PFSK-1 (cell line): ENCODE results near the gene STMN1.

Experiments
- POLR2AphosphoS5 ChIP-seq: IDR thresholded peaks from 2 replicates; pipeline ENCODE4 v1.6.1; 2012; ENCODE audit warnings: low read depth, mild to moderate bottlenecking, control low read depth, low read length, moderate library complexity
- TAF1 ChIP-seq: IDR thresholded peaks from 2 replicates; pipeline ENCODE4 v1.6.1; 2012; ENCODE audit warnings: low read length, control low read depth, borderline replicate concordance; ENCODE audit not compliant: insufficient read depth
- TF ChIP-seq, protein P1 (sequence below), 2 experiments: IDR thresholded peaks; 2 replicates each; pipeline versions ENCODE4 v1.6.1 to v1.8.0; 2011 to 2012; ENCODE audit warnings: low read depth in 2 of 2, low read length in 2 of 2, control low read depth in 1 of 2, inconsistent platforms in 1 of 2, mild to moderate bottlenecking in 1 of 2, moderate library complexity in 1 of 2; ENCODE audit not compliant: insufficient read depth in 1 of 2

- TF ChIP-seq, protein P1, sequence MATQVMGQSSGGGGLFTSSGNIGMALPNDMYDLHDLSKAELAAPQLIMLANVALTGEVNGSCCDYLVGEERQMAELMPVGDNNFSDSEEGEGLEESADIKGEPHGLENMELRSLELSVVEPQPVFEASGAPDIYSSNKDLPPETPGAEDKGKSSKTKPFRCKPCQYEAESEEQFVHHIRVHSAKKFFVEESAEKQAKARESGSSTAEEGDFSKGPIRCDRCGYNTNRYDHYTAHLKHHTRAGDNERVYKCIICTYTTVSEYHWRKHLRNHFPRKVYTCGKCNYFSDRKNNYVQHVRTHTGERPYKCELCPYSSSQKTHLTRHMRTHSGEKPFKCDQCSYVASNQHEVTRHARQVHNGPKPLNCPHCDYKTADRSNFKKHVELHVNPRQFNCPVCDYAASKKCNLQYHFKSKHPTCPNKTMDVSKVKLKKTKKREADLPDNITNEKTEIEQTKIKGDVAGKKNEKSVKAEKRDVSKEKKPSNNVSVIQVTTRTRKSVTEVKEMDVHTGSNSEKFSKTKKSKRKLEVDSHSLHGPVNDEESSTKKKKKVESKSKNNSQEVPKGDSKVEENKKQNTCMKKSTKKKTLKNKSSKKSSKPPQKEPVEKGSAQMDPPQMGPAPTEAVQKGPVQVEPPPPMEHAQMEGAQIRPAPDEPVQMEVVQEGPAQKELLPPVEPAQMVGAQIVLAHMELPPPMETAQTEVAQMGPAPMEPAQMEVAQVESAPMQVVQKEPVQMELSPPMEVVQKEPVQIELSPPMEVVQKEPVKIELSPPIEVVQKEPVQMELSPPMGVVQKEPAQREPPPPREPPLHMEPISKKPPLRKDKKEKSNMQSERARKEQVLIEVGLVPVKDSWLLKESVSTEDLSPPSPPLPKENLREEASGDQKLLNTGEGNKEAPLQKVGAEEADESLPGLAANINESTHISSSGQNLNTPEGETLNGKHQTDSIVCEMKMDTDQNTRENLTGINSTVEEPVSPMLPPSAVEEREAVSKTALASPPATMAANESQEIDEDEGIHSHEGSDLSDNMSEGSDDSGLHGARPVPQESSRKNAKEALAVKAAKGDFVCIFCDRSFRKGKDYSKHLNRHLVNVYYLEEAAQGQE (IDR thresholded peaks at IDR 0.05; ENCODE audit: insufficient read depth in 1 of 2, low read depth in 2 of 2, low read length in 2 of 2) = no peak
- no peak for TF ChIP-seq POLR2AphosphoS5
- no peak for TF ChIP-seq TAF1
These were observed 2.2 kb downstream of the STMN1 start for GRCh38 chr1:25903986-25904385.
